SK-N-SH (cell line): ENCODE measurements around the gene NUP54. TPM values are rescaled to one million over a fixed set of nuclear protein-coding genes. Genes with fewer than 3 reads are reported as not detected.
A peak's percentile ranks its signal among the peaks of the same experiment; 100 is the strongest.

Experiments used
- CTCF ChIA-PET: fragments of 300-600, 350-600 bp; formaldehyde crosslinking; extraction: SDS; loops from one replicate; lab custom pipeline; 2021; lab: Yijun Ruan, JAX
- POLR2A ChIA-PET: fragments of 350-600 bp; sonication (Branson Sonifier 250); formaldehyde crosslinking; extraction: SDS; loops from one replicate; lab custom pipeline; 2020; ENCODE audit warnings: antibody characterized with exemption, inconsistent platforms; lab: Yijun Ruan, JAX
- DNase-seq: peaks from one replicate; pipeline ENCODE4 v3.0.0; 2012
- H2AFZ ChIP-seq: fragments of 200-600 bp; sonication (generic); 2 replicates; pipeline ENCODE4 v1.8.1; 2016; ENCODE audit warnings: antibody characterized with exemption, mild to moderate bottlenecking, low read depth
- H3F3A ChIP-seq: fragments of 200-600 bp; sonication (generic); replicated peaks from 2 replicates; pipeline ENCODE3; 2016; ENCODE audit warnings: antibody characterized with exemption, mild to moderate bottlenecking; ENCODE audit not compliant: insufficient read depth
- H3K27ac ChIP-seq, 2 experiments: fragments of 200-500 bp in 1 of 2; fragments of 200-600 bp in 1 of 2; sonication (Bioruptor generic) in 1 of 2; sonication (generic), shearing (Covaris generic) in 1 of 2; 2 replicates each; pipeline versions ENCODE4 v1.5.1 to v1.6.1; 2014 to 2016; ENCODE audit warnings: low read depth in 2 of 2, inconsistent platforms in 1 of 2, low read length in 1 of 2, mild to moderate bottlenecking in 1 of 2, mixed read lengths in 1 of 2
- H3K27me3 ChIP-seq: fragments of 200-600 bp; sonication (generic), shearing (Covaris generic); 2 replicates; pipeline ENCODE4 v1.6.1; 2016; ENCODE audit warnings: mixed run types; ENCODE audit not compliant: insufficient read depth
- H3K36me3 ChIP-seq, 2 experiments: fragments of 200-500 bp in 1 of 2; fragments of 200-600 bp in 1 of 2; sonication (Bioruptor generic) in 1 of 2; sonication (generic) in 1 of 2; replicated peaks in 1 of 2; 2 replicates each; pipeline versions ENCODE3 to v1.5.1; 2014 to 2016; ENCODE audit warnings: low read length in 1 of 2, mild to moderate bottlenecking in 1 of 2; ENCODE audit not compliant: insufficient read depth in 2 of 2, control insufficient read depth in 1 of 2
- H3K4me1 ChIP-seq, 2 experiments: fragments of 200-500 bp in 1 of 2; fragments of 200-600 bp in 1 of 2; sonication (Bioruptor generic) in 1 of 2; sonication (generic), shearing (Covaris generic) in 1 of 2; 2 replicates each; pipeline versions ENCODE4 v1.5.1 to v1.6.1; 2014 to 2016; ENCODE audit warnings: low read depth in 1 of 2, low read length in 1 of 2, mixed run types in 1 of 2; ENCODE audit not compliant: insufficient read depth in 2 of 2, control insufficient read depth in 1 of 2
- H3K4me2 ChIP-seq: fragments of 200-600 bp; sonication (generic), shearing (Covaris generic); 2 replicates; pipeline ENCODE4 v1.6.1; 2017; ENCODE audit warnings: mixed run types
- H3K4me3 ChIP-seq, 2 experiments: fragments of 200-500 bp in 1 of 2; fragments of 200-600 bp in 1 of 2; sonication (Bioruptor generic) in 1 of 2; sonication (generic), shearing (Covaris generic) in 1 of 2; 2 replicates each; pipeline versions ENCODE4 v1.5.1 to v1.8.1; 2014 to 2016; ENCODE audit warnings: low read depth in 2 of 2, inconsistent platforms in 1 of 2, low read length in 1 of 2, mild to moderate bottlenecking in 1 of 2, mixed read lengths in 1 of 2, moderate library complexity in 1 of 2
- H3K79me2 ChIP-seq: fragments of 200-600 bp; sonication (generic); 2 replicates; pipeline ENCODE4 v1.8.1; 2017; ENCODE audit warnings: mild to moderate bottlenecking; ENCODE audit not compliant: insufficient read depth
- H3K9ac ChIP-seq: fragments of 200-600 bp; sonication (generic); 2 replicates; pipeline ENCODE4 v1.6.1; 2017; ENCODE audit warnings: mixed run types
- H3K9me2 ChIP-seq: fragments of 200-600 bp; sonication (generic); 2 replicates; pipeline ENCODE4 v1.6.1; 2017; ENCODE audit warnings: mixed run types
- H3K9me3 ChIP-seq: fragments of 200-600 bp; sonication (generic); 2 replicates; pipeline ENCODE4 v1.6.1; 2017; ENCODE audit warnings: mixed run types, mild to moderate bottlenecking, moderate library complexity
- H4K20me1 ChIP-seq: fragments of 200-600 bp; sonication (generic); 2 replicates; pipeline ENCODE4 v1.6.1; 2017; ENCODE audit warnings: mild to moderate bottlenecking, mixed run types; ENCODE audit not compliant: insufficient read depth
- CHD2 ChIP-seq: fragments of 150-350 bp; IDR thresholded peaks from 2 replicates; pipeline ENCODE4 v1.6.1; 2018; ENCODE audit warnings: low read length; ENCODE audit not compliant: partially characterized antibody
- ELF1 ChIP-seq: IDR thresholded peaks from 2 replicates; pipeline ENCODE4 v1.4.0; 2012
- FOXM1 ChIP-seq: IDR thresholded peaks from 2 replicates; pipeline ENCODE4 v1.4.0; 2012; ENCODE audit warnings: low read depth, mild to moderate bottlenecking
- GABPA ChIP-seq: IDR thresholded peaks from 2 replicates; pipeline ENCODE4 v1.4.0; 2012; ENCODE audit warnings: low read depth, mild to moderate bottlenecking
- GATA2 ChIP-seq: sonication (generic); formaldehyde crosslinking; IDR thresholded peaks from 2 replicates; pipeline ENCODE4 v1.5.0; 2020; ENCODE audit warnings: mild to moderate bottlenecking, missing genetic modification reagents
- JUND ChIP-seq: IDR thresholded peaks from 2 replicates; pipeline ENCODE4 v1.4.0; 2012
- MEF2A ChIP-seq: IDR thresholded peaks from 2 replicates; pipeline ENCODE4 v1.4.0; 2012; ENCODE audit warnings: low read depth, borderline replicate concordance
- NFIC ChIP-seq: IDR thresholded peaks from 2 replicates; pipeline ENCODE4 v1.4.0; 2012; ENCODE audit warnings: borderline replicate concordance
- NRF1 ChIP-seq: IDR thresholded peaks from 2 replicates; pipeline ENCODE4 v1.6.1; 2012; ENCODE audit warnings: low read depth, mild to moderate bottlenecking, low read length
- PBX3 ChIP-seq: IDR thresholded peaks from 2 replicates; pipeline ENCODE4; 2012
- RAD21 ChIP-seq: IDR thresholded peaks from 2 replicates; pipeline ENCODE4 v1.6.1; 2012; ENCODE audit warnings: mild to moderate bottlenecking, low read length
- RFX5 ChIP-seq: IDR thresholded peaks from 2 replicates; pipeline ENCODE4 v1.6.1; 2012; ENCODE audit warnings: mild to moderate bottlenecking, improper control_type of control experiment, low read length
- RXRA ChIP-seq: IDR thresholded peaks from 2 replicates; pipeline ENCODE4 v1.4.0; 2012; ENCODE audit warnings: low read depth, mild to moderate bottlenecking, borderline replicate concordance
- USF1 ChIP-seq: IDR thresholded peaks from 2 replicates; pipeline ENCODE4 v1.4.0; 2012; ENCODE audit warnings: low read depth, borderline replicate concordance
- USF2 ChIP-seq: fragments of 150-350 bp; IDR thresholded peaks from 2 replicates; pipeline ENCODE4 v1.6.1; 2017; ENCODE audit warnings: antibody characterized with exemption, low read length, low read depth, borderline replicate concordance
- WGBS: methylation state at CpG from one replicate; pipeline ENCODE4 v1.1.6; 2017; ENCODE audit warnings: low lambda C conversion rate; 5-methylcytosine and 5-hydroxymethylcytosine counted together
- polyA plus RNA-seq, 3 experiments: library from polyadenylated mRNA; depleted of rRNA; stranded (reverse); fragments of >200 nt; gene quantifications; 2 replicates each; pipeline ENCODE4 v1.2.3, GENCODE V29; 2012

NUP54 gene
- polyA plus RNA-seq, 1 of the 3 experiments (the other 2 are of a cell fraction), result 19.4 TPM

GRCh38 chr4:76095568-76095967, 52.6 kb downstream of the NUP54 start:
- Histone ChIP-seq H3K4me2 (no peak overlapping the region), H3K79me2 (no peaks in the 10 kb centered on the region), H4K20me1 (no peaks in the 10 kb centered on the region), H3K4me1 (peaks cover 0 to 2% of the 10 kb centered on the region in 2 experiments; a peak in 2 of 4 replicates), H3K27me3 (no peaks in the 10 kb centered on the region), H3K27ac (no peak overlapping the region), H3K4me3 (no peak overlapping the region), H3K9ac (no peak overlapping the region), H2AFZ (no peak overlapping the region), H3F3A (no peaks in the 10 kb centered on the region), H3K9me3 (no peaks in the 10 kb centered on the region), H3K36me3 (no peaks in the 10 kb centered on the region), H3K9me2 (no peaks in the 10 kb centered on the region)
- TF ChIP-seq GATA2, result no peak
- ChIA-PET POLR2A (no interaction called here), CTCF (no interaction called here)
- DNase-seq, result no peak

GRCh38 chr4:76091052-76091451, 57.1 kb downstream of the NUP54 start:
- ChIA-PET POLR2A (no interaction called here), CTCF (interaction anchor here (1.2 kb wide), 1 partner anchor 95 kb away, joined by 8 read pairs; no protein-coding TSS in a partner anchor)
- Histone ChIP-seq H3K9me3 (no peaks in the 10 kb centered on the region), H3K79me2 (no peaks in the 10 kb centered on the region), H3K4me2 (no peak overlapping the region), H3K9me2 (no peaks in the 10 kb centered on the region), H3K36me3 (no peaks in the 10 kb centered on the region), H3K9ac (no peak overlapping the region), H3F3A (no peaks in the 10 kb centered on the region), H2AFZ (no peak overlapping the region), H3K4me3 (no peak overlapping the region), H3K4me1 (peaks cover 0 to 4% of the 10 kb centered on the region in 2 experiments; a peak in 2 of 4 replicates), H3K27me3 (no peaks in the 10 kb centered on the region), H4K20me1 (no peaks in the 10 kb centered on the region), H3K27ac (peak overlapping the region in 1 of 2 experiments; percentile 52; a peak in 2 of 4 replicates)
- no peak for DNase-seq
- 88% methylated on average over 2 of the region's 2 CpGs for WGBS
- TF ChIP-seq NFIC (no peak), RFX5 (no peak), JUND (no peak), GABPA (no peak), NRF1 (no peak), USF2 (no peak), FOXM1 (no peak), GATA2 (no peak), MEF2A (no peak), RXRA (no peak), ELF1 (no peak), CHD2 (no peak), USF1 (no peak), RAD21 (no peak), PBX3 (no peak)
